IMR-90 (cell line): ENCODE data around the gene DTX1.

Experiments used
- BHLHE40 ChIP-seq: fragments of 150-350 bp; IDR thresholded peaks from 2 replicates; pipeline ENCODE4 v1.6.1; 2016; ENCODE audit warnings: mild to moderate bottlenecking, low read depth, low read length
- CTCF ChIP-seq: conservative IDR thresholded peaks from 2 replicates; pipeline ENCODE4 v1.5.1; 2012; ENCODE audit warnings: mild to moderate bottlenecking, low read depth, low read length, improper control_type of control experiment
- RAD21 ChIP-seq: IDR thresholded peaks from 2 replicates; pipeline ENCODE4 v1.6.1; 2012; ENCODE audit warnings: low read length, improper control_type of control experiment
- TF ChIP-seq, protein P1 (sequence below): fragments of 150-350 bp; IDR thresholded peaks from 2 replicates; pipeline ENCODE4 v1.6.1; 2017; ENCODE audit warnings: mild to moderate bottlenecking, antibody characterized with exemption, low read length, low read depth

- TF ChIP-seq CTCF, result no peak
- TF ChIP-seq BHLHE40, result no peak
- no peak for TF ChIP-seq RAD21
- TF ChIP-seq, protein P1, sequence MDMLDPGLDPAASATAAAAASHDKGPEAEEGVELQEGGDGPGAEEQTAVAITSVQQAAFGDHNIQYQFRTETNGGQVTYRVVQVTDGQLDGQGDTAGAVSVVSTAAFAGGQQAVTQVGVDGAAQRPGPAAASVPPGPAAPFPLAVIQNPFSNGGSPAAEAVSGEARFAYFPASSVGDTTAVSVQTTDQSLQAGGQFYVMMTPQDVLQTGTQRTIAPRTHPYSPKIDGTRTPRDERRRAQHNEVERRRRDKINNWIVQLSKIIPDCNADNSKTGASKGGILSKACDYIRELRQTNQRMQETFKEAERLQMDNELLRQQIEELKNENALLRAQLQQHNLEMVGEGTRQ, result no peak
Measured at GRCh38 chr12:113010701-113011100, 45.8 kb upstream of the DTX1 start.
